Left cardiac atrium (tissue), 4 donors: ENCODE data around the gene MSGN1. TPM values are rescaled to one million over a fixed set of nuclear protein-coding genes. Genes with fewer than 3 reads are reported as not detected.
A peak's percentile ranks its signal among the peaks of the same experiment; 100 is the strongest.
"Not testable (repeated sequence)": the region's sequence is repeated elsewhere in the genome, so short reads cannot be mapped to it uniquely, and the experiment has no call there.

Experiments
- ATAC-seq, 2 donors: fragments of 200-7000 bp; cut with Tn5 transposase; one replicate each; pipeline ENCODE4 v1.9.1; 2020; ENCODE audit warnings: mild to moderate bottlenecking in 2 of 2, moderate library complexity in 2 of 2
- DNase-seq: peaks from one replicate; pipeline ENCODE4 v3.0.0-alpha.2; 2020
- intact Hi-C, 2 donors: fragments of 100-400 bp; cut with DNase I; formaldehyde crosslinking; loops; one replicate each; pipeline versions ENCODE4 v1.14.1 to v1.15.1; 2022 to 2023
- total RNA-seq, 2 donors: library from RNA; stranded (reverse); fragmentation: NEBNext Ultra II Directional; extraction: Animal tissue kit (Norgen Biotek cat#: 25700); gene quantifications; one replicate each; pipeline ENCODE4 v1.2.1, GENCODE V29; 2021
- donor health status: DM: no; HTN: yes; CAD: no.
- donor health status: DM: no; HTN: yes; CAD: no; lungs with severe emphysema.
- donor health status: DM: yes; HTN: yes; CAD: no.
- donor health status: Dilated cardiomyopathy.

MSGN1 gene
- total RNA-seq, 2 donors from 2014 or later, result not detected

GRCh38 chr2:17803497-17803896 lies 12.8 kb upstream of the MSGN1 start:
- ATAC-seq, result no peak
- intact Hi-C loops, result no loop called here
- DNase-seq, result no peak

- no peak for DNase-seq
- intact Hi-C loops, result no loop called here
These were observed 11.9 kb upstream of the MSGN1 start for GRCh38 chr2:17804358-17804757.

GRCh38 chr2:17805166-17805565 lies 11.1 kb upstream of the MSGN1 start:
- intact Hi-C loops, result no loop called here
- DNase-seq, result no peak
- ATAC-seq, result peak in 1 of 2 donors; percentile 55

More at GRCh38 chr2:17804358-17804757, 11.9 kb upstream of the MSGN1 start:
- peak in 1 of 2 donors; percentile 49 for ATAC-seq

DNA sequence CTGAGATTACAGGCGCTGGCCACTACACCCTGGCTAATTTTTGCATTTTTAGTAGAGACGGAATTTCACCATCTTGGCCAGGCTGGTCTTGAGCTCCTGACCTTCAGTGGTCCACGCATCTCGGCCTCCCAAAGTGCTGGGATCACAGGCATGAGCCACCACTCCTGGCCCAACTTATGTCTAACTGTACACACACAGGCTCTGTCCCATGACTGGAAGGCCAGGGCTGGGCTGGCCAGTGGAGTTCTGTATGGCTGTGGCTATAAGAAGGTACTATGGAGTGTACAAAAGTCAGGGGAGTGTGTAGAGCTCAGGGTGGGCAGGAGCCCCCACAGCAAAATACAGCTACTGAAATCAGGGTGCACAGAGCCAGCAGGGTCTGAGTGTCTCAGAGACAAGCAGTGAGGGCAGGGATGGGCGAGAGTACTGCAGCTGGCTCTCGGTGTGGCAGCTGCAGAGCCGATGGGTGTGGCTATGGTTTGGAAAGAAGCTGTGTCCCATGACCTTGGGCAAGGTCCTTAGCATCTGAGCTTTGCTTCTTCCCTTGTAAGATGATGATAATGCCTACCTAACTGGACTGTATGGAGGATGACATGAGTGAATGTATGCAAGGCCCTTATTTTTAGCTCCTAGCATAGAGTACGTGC lies 10.4 kb upstream of the MSGN1 start:
- DNase-seq (no peak), ATAC-seq (no peak)
- intact Hi-C loops, result no loop called here

- intact Hi-C loops, result no loop called here
- DNase-seq, result no peak
- ATAC-seq, result peak; percentile 45 to 89
These were observed 3.1 kb upstream of the MSGN1 start for GRCh38 chr2:17813010-17813741.

DNA sequence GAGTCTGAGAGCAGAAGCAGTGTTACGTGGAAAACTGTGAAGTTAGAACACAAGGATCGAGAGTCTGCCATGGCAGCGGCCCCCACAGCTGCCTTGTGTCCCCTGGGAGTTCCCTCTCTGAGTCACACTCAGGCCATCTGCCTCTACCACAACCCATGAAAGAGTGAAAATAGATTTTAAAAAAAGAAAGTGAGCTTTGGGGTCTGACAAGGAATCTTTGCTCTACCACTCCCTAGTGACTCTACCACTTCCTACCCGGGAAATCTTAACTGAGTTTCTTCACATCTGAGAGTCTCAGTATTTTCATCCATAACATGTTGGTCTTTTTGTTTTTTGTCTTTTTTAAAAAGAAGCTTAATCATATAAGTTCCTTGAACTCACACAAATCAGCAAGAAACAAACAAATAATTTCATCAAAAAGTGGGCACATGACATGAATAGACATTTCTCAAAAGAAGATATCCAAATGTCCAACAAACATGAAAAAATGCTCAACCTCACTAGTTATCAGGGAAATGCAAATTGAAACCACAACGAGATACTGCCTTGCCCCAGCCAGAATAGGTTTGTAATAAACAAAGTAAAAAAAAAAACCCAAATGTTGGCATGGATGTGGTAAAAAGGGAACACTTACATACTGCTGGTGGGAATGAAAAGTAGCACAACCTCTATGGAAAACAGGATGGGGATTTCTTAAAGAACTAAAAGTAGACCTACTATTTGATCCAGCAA lies 2.4 kb upstream of the MSGN1 start:
- DNase-seq (peak; percentile 43), ATAC-seq (peak; percentile 66 to 87)
- intact Hi-C loops, result no loop called here

GRCh38 chr2:17814601-17815000 lies 1.7 kb upstream of the MSGN1 start:
- no peak for DNase-seq
- ATAC-seq, result no peak
- intact Hi-C loops, result no loop called here

- intact Hi-C loops, result no loop called here
- ATAC-seq (no peak), DNase-seq (no peak)
These were observed 634 bp upstream of the MSGN1 start for GRCh38 chr2:17815468-17816184.

GRCh38 chr2:17818235-17818815 lies 2.1 kb downstream of the MSGN1 start:
- intact Hi-C loops, result no loop called here
- no peak for ATAC-seq
- DNase-seq, result no peak

DNA sequence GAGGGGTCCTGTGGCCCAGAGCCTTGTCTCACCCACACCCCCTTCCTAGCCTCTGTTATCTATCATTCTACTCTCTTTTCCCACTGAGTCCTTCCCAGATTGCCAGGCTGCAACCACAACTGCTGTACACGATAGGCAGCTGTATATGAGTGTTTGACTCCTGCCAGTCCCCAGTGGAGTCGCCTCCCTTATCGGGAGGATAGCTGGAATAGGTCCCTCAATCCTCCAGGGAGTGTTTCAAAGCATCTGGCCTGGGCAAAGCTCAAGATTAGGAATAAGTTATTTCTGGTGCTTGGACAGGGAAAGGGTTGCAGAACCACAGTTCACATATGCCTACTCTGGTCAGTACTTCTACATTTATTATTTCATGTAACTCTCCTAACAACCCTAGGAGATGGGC lies 4.8 kb downstream of the MSGN1 start:
- intact Hi-C loops, result loop anchor here in 1 of 2 donors (10.0 kb wide), 1 partner anchor 96 kb away; no protein-coding TSS in a partner anchor
- DNase-seq (no peak), ATAC-seq (peak; percentile 81 to 90)

- DNase-seq (no peak), ATAC-seq (peak; percentile 60 to 64)
- intact Hi-C loops, result loop anchor here in 1 of 2 donors (10.0 kb wide), 1 partner anchor 97 kb away; no protein-coding TSS in a partner anchor
These were observed 5.5 kb downstream of the MSGN1 start for GRCh38 chr2:17821535-17822444.

DNA sequence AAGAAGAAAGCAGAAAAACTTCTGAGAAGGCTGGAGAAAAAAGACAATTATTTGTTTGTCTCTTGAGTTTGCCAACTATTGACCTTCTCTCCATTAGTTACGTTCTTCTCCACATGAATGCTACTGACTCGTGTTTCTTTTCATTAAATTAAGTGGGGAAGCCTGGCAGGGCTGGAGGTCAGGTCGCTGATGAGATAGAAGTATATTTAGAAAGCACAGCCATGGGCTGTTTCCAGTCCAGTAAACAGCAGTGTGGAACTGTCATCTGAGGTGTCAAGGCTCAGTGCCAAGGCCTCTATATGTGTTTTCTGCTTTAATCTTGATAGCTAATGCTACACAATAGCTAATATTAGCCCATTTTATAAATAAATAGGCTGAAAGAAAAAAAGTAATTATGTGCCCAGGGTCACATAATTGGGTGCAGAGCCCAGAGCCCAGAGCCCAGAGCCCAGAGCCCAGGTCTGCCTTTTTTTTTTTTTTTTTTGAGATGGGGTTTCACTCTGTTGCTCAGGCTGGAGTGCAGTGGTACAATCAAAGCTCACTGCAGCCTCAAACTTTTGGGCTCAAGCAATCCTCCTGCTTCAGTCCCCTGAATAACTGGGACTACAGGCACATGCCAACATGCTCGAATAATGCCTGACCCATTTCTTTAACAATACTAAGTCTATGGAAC lies 6.3 kb downstream of the MSGN1 start:
- ATAC-seq (peak in 1 of 2 donors; percentile 67), DNase-seq (no peak)
- intact Hi-C loops, result loop anchor here in 1 of 2 donors (10.0 kb wide), 1 partner anchor 98 kb away; no protein-coding TSS in a partner anchor

GRCh38 chr2:17823646-17824045 lies 7.4 kb downstream of the MSGN1 start:
- not testable (repeated sequence) for DNase-seq, ATAC-seq
- intact Hi-C loops, result loop anchor here in 1 of 2 donors (10.0 kb wide), 1 partner anchor 99 kb away; no protein-coding TSS in a partner anchor

- intact Hi-C loops, result loop anchor here (5.0 to 10.0 kb wide), 3 partner anchors 75 to 105 kb away; partner anchors contain the start of genes GEN1 (in 1 of the 2) and SMC6 (in 1 of the 2)
- DNase-seq (no peak), ATAC-seq (no peak)
These were observed 11.1 kb downstream of the MSGN1 start for GRCh38 chr2:17827316-17827715.

- no peak for ATAC-seq
- no peak for DNase-seq
- intact Hi-C loops, result loop anchor here (5.0 to 10.0 kb wide), 3 partner anchors 75 to 105 kb away; partner anchors contain the start of genes GEN1 (in 1 of the 2) and SMC6 (in 1 of the 2)
These were observed 11.5 kb downstream of the MSGN1 start for GRCh38 chr2:17827785-17828184.

GRCh38 chr2:17830053-17831034 lies 14.1 kb downstream of the MSGN1 start:
- DNase-seq (peak; percentile 68), ATAC-seq (peak; percentile 90 to 94)
- intact Hi-C loops, result no loop called here
